HG02938 (cell line): Measurements from ENCODE around the gene ZIC1.

ENCODE experiments used
- ATAC-seq: cut with Tn5 transposase; IDR thresholded peaks from one replicate; pipeline ENCODE4 v1.9.1; 2021; ENCODE audit warnings: mild to moderate bottlenecking, moderate library complexity; ENCODE audit not compliant: unreplicated experiment

ZIC1 gene

GRCh38 chr3:147409143-147410115, at the start of gene ZIC1:
Gene ZIC1, plus strand, starts transcription at chr3:147409365. Its CDS starts 748 bp downstream, at chr3:147410113.
- no peak for ATAC-seq

DNA sequence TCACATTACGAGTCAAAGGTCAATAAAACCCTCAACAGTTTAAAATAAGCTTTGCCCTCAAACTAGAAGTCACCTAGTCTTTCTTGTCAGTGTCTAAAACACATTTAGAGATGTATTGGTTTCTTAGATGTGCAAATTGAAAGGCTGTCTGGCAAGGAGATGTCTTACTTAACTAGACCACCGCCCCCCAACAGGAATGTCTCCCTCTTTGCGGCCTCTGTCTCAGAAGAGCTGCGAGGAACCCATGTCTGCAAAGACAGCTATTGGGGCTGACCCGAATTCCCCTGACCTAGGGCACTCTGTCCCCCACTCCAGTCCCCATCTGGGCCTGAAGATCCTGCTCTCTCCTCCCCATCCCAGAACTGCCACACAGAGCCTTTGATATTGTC, 49.1 kb upstream of the ZIC1 start:
- no peak for ATAC-seq

- ATAC-seq: no peak
These were observed 48.3 kb upstream of the ZIC1 start for GRCh38 chr3:147360646-147361453.

GRCh38 chr3:147361454-147362420, 47.4 kb upstream of the ZIC1 start:
- ATAC-seq: no peak

GRCh38 chr3:147364771-147365170, 44.4 kb upstream of the ZIC1 start:
- ATAC-seq: no peak

DNA sequence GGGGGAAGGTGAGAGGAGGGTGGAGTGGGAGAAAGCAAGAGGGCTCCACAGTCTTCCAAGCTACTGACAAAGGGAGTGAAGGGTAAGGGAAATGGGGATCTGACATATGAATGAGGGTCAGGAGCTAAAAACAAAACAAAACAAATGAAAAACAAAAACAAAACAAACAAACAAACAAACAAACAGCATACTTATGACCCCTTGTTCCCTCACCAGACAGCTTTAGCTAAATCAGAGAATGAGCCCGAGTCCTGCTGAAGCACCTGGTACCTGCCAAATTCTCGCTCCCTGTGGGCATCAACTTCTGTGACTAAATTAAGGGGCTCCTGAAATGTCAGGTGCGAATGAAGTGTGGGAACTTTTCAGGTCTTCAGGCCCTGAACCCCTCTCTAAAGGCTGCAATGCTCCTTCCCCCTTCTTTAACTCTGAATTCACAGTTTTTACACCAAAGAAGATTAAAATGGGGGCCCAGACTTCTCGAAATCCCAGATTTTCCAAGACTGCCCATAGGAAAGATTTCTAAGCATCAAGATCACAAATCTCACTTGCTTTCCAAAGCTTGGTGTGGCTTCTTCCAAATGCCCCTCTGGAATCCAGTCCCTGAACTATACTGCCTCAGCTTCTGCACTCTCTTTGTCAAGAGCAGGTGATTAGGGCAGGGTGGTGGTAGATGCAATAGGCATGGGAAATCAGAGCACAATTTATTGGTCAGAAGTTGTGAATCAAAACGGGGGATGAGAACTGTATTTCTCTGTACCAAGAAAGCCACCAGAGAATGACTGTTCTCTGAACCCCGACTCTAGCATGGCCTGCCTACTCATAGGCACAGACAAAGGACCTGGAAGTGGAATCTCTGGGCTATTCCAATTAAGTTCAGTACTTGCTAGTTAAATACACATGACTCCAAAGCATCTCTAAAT, 43.7 kb upstream of the ZIC1 start:
- no peak for ATAC-seq

DNA sequence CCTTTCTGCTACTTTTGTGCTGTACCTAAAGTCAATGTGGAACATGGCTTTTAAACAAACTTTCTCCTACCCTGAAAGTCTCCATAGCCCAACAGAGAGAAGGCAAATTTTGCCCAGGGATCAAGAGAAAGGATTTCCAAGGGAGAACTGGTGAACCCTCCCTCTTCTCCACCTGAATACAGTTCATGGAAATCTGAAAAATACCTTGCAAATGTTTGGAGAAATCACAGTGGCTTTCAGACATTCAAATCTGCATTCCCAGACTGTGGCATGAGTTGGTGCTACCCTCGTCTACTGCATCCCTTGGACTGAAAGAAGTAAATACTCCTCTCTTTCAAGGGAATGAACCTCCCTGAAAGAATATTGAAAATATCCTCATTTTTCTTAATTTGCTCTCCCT, 41.5 kb upstream of the ZIC1 start:
- ATAC-seq: no peak

DNA sequence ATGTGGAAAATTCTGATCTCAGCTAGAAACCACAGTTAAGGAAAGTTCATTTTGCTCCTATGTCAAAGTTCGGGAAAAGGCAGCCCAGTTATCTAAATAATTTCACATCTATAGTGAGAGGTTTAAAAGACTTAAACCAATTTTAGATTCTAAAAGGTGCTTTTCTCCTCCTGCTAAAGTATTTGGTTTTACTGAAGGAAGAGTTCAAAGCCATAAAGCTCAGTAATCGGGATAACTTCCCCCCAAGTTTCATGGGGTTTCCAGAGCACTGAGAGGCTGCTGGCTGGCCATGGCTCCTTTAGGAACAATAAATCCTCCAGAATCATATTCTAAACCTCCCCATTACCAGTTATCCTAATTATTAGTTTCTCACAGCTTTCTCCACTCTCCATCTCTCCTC, 41.0 kb upstream of the ZIC1 start:
- ATAC-seq: no peak

- ATAC-seq: no peak
These were observed 40.5 kb upstream of the ZIC1 start for GRCh38 chr3:147368561-147369221.

GRCh38 chr3:147369231-147369630, 39.9 kb upstream of the ZIC1 start:
- ATAC-seq: no peak

DNA sequence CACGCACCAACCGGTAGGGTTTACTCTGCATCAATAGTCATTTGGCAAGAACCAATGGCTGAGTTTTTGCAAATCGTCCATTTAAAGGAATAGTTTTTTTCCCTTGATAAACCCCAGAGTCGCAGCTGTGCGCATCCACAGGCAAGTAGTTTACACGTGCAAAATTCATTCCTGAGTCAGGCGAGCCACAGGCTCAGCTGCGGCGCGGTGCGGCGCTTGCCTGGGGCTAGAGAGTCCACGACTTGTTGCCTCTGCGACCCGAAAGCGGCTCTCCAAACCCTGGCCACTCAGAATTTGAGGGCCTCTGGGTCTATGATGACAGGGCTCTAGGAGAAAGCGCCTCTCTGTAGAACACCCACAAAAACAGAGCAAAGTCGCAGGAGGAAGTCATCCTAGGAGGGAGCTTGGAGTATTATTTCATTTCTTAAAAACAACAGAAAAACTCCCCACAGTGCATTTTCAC, 39.5 kb upstream of the ZIC1 start:
- no peak for ATAC-seq

- no peak for ATAC-seq
These were observed 38.8 kb upstream of the ZIC1 start for GRCh38 chr3:147370349-147370748.

DNA sequence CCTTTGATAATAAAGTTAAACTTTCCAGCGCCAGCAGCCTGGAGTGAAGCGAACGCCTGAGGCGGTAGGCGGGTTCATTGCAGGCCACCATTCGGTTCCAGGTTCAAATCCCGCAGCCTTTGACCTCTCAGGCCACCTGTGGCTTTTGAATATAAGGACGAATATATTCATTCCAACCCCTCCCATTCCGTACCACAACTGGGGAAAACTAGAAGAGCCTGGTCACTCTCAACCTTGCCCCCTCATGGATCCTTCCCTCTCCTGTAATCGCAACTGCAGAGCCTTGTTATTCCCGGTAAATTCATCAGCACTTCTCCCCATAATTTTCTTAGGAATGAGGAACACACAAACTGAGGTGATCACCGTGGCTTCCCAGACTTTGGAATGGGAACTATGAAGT, 38.0 kb upstream of the ZIC1 start:
- ATAC-seq: no peak

- ATAC-seq: no peak
These were observed 37.3 kb upstream of the ZIC1 start for GRCh38 chr3:147371771-147372340.

DNA sequence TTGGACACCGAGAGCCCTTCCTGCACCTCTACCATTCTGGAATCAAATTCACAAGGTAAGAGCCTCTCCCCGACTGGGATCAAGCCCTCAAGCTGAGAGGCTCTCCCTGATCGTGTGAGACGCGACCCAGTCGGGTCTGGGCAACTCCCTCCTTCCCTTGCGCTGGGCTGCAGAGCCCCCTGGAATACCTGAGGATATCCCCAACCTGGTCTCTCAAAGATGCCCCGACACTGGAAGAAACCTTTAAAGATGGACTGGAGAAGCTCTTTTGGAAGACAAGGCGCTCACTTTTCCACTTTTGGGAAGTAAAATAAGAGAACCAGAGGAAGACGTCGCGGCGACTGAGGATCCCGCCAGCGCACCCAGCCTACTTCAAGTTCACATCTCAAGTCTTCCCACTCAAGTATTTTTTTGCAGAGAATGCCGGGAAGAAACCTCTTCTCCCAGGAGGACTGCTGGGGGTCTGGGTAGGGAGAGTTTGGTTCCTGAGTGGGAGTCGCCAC, 36.6 kb upstream of the ZIC1 start:
- no peak for ATAC-seq

GRCh38 chr3:147373301-147373700, 35.9 kb upstream of the ZIC1 start:
- no peak for ATAC-seq

DNA sequence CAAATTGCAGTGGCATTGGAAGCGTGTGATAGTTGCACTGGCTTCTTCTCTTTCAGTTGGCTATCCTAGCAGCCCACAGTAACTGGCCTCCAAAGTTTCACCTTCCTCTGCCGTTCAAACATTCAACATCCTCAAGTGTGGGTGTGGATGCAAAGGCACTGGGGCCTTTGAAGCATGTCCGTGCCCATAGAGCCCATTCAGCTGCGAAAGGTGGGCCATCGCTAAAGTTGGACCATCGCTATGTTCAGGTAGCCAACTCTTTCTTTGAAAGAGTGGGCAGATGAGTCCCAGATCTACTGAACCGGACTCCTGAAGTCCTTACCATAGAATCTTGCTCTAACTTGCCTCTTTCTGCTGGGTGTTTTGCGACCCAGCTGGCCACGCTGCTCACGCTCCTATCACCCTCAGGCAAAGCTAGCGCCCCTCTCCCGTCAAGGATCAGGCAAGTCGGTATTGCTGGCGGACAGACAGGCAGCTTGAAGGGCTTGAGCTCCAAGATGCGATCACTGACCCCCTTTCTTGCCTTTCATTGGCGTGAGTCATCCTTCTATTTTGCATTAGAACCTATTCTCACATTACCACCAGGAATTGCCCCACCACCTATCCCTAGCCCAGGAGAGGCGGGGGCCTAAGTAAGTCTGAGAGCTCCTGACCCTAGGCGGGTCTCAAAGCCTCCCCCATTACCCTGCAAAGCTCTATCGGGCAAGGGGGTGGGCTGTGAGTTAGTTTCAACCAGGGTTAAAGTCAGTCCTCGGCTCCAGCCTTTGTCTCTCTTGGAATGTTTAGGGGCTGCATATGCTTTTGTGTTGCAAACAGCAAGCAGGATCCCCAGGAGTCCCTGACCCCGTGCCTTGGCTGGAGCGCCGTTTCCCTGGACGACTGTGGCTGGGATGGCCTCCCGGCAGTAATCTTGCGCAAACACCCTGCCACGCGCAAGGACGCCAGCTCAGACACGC, 31.5 kb upstream of the ZIC1 start:
- ATAC-seq: no peak
